ENCODE measurements around the gene CDHR2.

CDHR2 gene, protein sequence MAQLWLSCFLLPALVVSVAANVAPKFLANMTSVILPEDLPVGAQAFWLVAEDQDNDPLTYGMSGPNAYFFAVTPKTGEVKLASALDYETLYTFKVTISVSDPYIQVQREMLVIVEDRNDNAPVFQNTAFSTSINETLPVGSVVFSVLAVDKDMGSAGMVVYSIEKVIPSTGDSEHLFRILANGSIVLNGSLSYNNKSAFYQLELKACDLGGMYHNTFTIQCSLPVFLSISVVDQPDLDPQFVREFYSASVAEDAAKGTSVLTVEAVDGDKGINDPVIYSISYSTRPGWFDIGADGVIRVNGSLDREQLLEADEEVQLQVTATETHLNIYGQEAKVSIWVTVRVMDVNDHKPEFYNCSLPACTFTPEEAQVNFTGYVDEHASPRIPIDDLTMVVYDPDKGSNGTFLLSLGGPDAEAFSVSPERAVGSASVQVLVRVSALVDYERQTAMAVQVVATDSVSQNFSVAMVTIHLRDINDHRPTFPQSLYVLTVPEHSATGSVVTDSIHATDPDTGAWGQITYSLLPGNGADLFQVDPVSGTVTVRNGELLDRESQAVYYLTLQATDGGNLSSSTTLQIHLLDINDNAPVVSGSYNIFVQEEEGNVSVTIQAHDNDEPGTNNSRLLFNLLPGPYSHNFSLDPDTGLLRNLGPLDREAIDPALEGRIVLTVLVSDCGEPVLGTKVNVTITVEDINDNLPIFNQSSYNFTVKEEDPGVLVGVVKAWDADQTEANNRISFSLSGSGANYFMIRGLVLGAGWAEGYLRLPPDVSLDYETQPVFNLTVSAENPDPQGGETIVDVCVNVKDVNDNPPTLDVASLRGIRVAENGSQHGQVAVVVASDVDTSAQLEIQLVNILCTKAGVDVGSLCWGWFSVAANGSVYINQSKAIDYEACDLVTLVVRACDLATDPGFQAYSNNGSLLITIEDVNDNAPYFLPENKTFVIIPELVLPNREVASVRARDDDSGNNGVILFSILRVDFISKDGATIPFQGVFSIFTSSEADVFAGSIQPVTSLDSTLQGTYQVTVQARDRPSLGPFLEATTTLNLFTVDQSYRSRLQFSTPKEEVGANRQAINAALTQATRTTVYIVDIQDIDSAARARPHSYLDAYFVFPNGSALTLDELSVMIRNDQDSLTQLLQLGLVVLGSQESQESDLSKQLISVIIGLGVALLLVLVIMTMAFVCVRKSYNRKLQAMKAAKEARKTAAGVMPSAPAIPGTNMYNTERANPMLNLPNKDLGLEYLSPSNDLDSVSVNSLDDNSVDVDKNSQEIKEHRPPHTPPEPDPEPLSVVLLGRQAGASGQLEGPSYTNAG (N-terminal part only)

DNA sequence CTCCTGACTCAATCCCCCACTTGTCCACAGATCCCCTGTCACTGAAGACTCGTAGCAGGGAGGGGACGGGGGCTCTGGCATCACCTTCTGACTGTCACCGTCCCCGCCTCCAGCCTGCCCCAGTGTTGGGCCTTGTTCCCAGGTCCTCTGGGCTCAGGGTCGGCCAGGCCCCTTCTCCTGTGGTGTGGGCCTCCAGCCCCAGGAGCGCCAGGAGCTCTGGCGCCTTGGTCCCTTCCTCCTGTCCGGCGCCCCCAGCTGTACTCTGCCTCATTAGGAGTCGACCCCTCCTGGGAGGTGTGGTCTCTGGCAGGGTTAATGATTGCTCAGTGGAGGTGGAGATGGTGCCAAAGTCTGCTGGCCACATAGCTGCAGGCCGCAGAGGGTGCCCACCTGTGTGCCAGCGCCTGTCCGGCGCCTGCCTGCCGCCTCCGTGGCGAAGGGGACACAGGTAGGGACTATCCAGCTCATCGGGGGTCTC lies at the start of gene CDHR2:
TSS of gene CDHR2 (plus strand) at position 376 of the 478 bp plus-strand sequence. CDS start 16,011 bp downstream, outside the sequence.
- in situ Hi-C loops (cut with MboI; ENCODE audit: low sequenced_read_pairs, unreplicated experiment): no loop called here
- TF ChIP-seq, protein P1, sequence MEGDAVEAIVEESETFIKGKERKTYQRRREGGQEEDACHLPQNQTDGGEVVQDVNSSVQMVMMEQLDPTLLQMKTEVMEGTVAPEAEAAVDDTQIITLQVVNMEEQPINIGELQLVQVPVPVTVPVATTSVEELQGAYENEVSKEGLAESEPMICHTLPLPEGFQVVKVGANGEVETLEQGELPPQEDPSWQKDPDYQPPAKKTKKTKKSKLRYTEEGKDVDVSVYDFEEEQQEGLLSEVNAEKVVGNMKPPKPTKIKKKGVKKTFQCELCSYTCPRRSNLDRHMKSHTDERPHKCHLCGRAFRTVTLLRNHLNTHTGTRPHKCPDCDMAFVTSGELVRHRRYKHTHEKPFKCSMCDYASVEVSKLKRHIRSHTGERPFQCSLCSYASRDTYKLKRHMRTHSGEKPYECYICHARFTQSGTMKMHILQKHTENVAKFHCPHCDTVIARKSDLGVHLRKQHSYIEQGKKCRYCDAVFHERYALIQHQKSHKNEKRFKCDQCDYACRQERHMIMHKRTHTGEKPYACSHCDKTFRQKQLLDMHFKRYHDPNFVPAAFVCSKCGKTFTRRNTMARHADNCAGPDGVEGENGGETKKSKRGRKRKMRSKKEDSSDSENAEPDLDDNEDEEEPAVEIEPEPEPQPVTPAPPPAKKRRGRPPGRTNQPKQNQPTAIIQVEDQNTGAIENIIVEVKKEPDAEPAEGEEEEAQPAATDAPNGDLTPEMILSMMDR (IDR thresholded peaks at IDR 0.05; ENCODE audit: borderline replicate concordance, control extremely low read depth, extremely low read depth, insufficient read depth, missing control alignments): no peak
- no peak for DNase-seq (ENCODE audit: low spot score)

DNA sequence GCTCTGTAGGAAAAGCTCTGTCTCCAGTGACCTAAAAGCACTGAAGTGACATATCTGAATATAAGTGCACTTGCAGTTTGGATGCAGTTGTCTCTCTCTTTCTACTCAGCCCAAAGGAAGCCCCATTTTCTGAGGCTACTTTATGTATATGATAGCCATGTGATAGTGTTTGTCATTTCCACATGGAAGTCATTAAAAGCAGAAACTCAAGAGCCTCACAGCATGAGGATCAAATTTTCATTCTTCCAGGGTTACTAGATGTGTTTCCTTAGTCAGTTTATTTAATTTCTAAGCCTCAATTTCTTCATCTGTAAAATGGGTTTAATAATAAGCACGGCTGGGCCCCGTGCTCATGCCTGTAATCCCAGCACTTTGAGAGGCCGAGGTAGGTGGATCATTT lies 48.6 kb upstream of the CDHR2 start:
- TF ChIP-seq, protein P1 (IDR thresholded peaks at IDR 0.05; ENCODE audit: borderline replicate concordance, control extremely low read depth, extremely low read depth, insufficient read depth, missing control alignments): no peak
- in situ Hi-C loops (cut with MboI; ENCODE audit: low sequenced_read_pairs, unreplicated experiment): no loop called here
- no peak for DNase-seq (ENCODE audit: low spot score)

DNA sequence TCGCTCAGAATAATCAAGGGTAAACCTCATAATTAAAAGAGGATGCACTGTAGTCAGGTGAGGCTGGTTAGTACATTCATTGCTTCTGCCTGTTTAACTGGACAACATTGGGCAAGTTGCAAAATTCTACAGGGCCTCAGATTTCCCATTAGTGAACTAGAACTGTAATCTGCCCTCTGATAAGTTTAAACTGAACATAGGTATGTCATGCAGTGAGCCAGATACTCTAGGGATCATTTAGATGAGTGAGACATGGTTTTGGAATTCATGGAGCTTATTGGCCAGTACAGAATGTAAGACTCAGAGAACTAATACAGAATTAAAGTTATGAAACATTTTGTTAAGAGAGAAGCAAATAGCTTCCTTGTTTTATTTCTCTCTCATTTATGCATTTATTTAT lies 47.8 kb upstream of the CDHR2 start:
- in situ Hi-C loops (cut with MboI; ENCODE audit: low sequenced_read_pairs, unreplicated experiment): no loop called here
- TF ChIP-seq, protein P1 (IDR thresholded peaks at IDR 0.05; ENCODE audit: borderline replicate concordance, control extremely low read depth, extremely low read depth, insufficient read depth, missing control alignments): no peak
- no peak for DNase-seq (ENCODE audit: low spot score)

DNA sequence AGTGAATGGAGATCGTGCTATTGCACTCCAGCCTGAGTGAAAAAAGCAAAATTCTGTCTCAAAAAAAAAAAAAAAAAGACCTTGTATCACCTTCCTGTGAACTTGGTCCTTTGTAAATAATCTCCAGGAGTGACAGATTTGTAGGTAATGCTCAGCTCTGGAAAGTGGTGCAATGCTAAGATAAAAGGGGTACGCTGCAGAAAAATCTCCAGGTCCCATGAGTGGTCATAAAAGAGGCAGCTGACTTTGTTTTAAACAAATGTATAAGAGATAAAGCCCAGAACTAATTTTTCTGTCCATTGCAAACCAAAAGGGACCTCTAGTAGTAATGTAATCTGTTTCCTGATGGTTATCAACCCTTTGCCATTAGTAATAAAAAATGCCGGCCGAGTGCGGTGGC lies 45.6 kb upstream of the CDHR2 start:
- in situ Hi-C loops (cut with MboI; ENCODE audit: low sequenced_read_pairs, unreplicated experiment): no loop called here
- TF ChIP-seq, protein P1 (IDR thresholded peaks at IDR 0.05; ENCODE audit: borderline replicate concordance, control extremely low read depth, extremely low read depth, insufficient read depth, missing control alignments): no peak
- DNase-seq (ENCODE audit: low spot score): no peak

DNA sequence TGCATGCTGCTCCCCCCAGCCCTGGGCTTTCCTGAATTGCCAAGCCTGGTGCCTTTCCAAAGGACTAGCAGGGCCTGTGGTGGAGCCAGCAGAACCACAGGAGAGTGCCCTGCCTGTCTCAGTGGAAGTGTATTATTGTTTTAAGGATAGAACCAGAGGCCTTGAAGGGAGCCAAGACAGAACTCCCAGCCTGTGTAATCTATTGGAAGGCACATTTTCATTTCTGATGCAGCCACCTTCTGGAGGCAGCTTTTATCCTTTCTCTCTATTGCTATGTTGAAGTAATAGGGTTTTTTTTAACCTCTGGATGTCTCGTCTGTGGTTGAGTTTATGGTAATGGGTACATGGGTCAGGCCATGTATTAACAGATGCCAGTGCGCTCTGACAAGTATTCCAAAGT lies 41.2 kb upstream of the CDHR2 start:
- DNase-seq (ENCODE audit: low spot score): no peak
- in situ Hi-C loops (cut with MboI; ENCODE audit: low sequenced_read_pairs, unreplicated experiment): no loop called here
- TF ChIP-seq, protein P1 (IDR thresholded peaks at IDR 0.05; ENCODE audit: borderline replicate concordance, control extremely low read depth, extremely low read depth, insufficient read depth, missing control alignments): no peak

DNA sequence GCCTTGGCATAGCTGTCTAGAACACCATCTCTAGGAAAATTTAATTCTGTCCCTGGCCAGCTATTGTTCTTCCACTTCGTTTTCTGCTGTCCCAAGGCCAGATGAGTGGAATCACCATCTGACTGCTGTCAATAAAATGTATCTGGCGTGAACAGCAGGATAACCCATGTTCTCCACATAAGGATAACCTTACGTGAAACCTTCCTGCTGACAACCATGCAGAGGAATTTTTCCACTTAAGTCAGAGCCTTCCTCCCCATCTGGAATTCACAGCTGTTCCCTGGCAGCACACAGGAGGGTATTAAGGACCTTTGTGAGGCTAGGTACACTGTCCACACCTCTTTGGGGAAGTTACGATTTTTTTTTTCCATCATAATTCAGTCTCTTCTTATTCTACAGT lies 40.5 kb upstream of the CDHR2 start:
- in situ Hi-C loops (cut with MboI; ENCODE audit: low sequenced_read_pairs, unreplicated experiment): no loop called here
- no peak for DNase-seq (ENCODE audit: low spot score)
- TF ChIP-seq, protein P1 (IDR thresholded peaks at IDR 0.05; ENCODE audit: borderline replicate concordance, control extremely low read depth, extremely low read depth, insufficient read depth, missing control alignments): no peak

All from GM13976 (cell line).